Neural crest cell (in vitro differentiated cells): ENCODE measurements around the gene IFNLR1. TPM values are rescaled to one million over a fixed set of nuclear protein-coding genes. Genes with fewer than 3 reads are reported as not detected.

Experiments used
- DNase-seq: peaks from one replicate; pipeline ENCODE4 v3.0.0; 2021; ENCODE audit warnings: low read depth, mixed read lengths, low spot score
- H3K27ac Mint-ChIP-seq: one replicate; pipeline ENCODE4 v1.8.0; 2021; ENCODE audit warnings: mild to moderate bottlenecking, mixed read lengths; ENCODE audit not compliant: unreplicated experiment
- H3K27me3 Mint-ChIP-seq: 2 replicates; pipeline ENCODE4 v1.8.0; 2021; ENCODE audit warnings: low read depth, mild to moderate bottlenecking, mixed read lengths
- H3K36me3 Mint-ChIP-seq: 2 replicates; pipeline ENCODE4 v1.8.0; 2021; ENCODE audit warnings: low read depth, mild to moderate bottlenecking, mixed read lengths
- H3K4me1 Mint-ChIP-seq: 2 replicates; pipeline ENCODE4 v1.8.0; 2021; ENCODE audit warnings: mixed read lengths
- H3K4me3 Mint-ChIP-seq: one replicate; pipeline ENCODE4 v1.8.0; 2021; ENCODE audit warnings: mild to moderate bottlenecking, mixed read lengths
- H3K9me3 Mint-ChIP-seq: 2 replicates; pipeline ENCODE4 v1.8.0; 2021; ENCODE audit warnings: mixed read lengths
- total RNA-seq: library from RNA; stranded (reverse); gene quantifications from 2 replicates; pipeline ENCODE4 v1.2.1, GENCODE V29; 2021
- TF ChIP-seq, protein P1 (sequence below): fragments of 200-600 bp; sonication (generic); conservative IDR thresholded peaks from 2 replicates; pipeline ENCODE4 v1.5.0; 2021; ENCODE audit warnings: antibody characterized with exemption, mild to moderate bottlenecking

Gene IFNLR1
- total RNA-seq, 1 donor from 2014 or later: 0.21 TPM

DNA sequence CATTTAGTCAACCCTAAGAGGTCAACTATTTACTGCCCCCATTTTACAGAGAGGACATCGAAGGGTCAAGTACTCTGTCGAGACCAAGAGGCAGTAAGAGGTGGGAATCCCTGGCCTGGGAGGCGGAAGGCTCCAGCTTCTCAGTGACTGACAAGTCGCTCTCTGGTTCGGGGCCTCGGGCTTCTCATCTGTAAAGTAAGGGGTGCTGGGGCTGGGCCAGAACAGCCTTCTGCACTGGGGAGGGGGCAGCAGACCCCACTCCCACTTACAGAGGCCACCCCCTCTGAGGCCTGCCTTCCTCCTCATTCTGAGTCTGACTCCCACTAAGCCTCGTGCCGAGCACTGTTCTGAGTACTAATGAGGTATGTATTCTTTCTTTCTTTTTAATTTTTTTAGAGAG lies 17.0 kb upstream of the IFNLR1 start:
- Mint-ChIP-seq H3K27ac (no peak overlapping the region), H3K4me3 (no peak overlapping the region), H3K9me3 (no peaks in the 10 kb centered on the region), H3K36me3 (no peaks in the 10 kb centered on the region), H3K4me1 (peaks cover 15% of the 10 kb centered on the region), H3K27me3 (no peaks in the 10 kb centered on the region)
- no peak for DNase-seq
- TF ChIP-seq, protein P1, sequence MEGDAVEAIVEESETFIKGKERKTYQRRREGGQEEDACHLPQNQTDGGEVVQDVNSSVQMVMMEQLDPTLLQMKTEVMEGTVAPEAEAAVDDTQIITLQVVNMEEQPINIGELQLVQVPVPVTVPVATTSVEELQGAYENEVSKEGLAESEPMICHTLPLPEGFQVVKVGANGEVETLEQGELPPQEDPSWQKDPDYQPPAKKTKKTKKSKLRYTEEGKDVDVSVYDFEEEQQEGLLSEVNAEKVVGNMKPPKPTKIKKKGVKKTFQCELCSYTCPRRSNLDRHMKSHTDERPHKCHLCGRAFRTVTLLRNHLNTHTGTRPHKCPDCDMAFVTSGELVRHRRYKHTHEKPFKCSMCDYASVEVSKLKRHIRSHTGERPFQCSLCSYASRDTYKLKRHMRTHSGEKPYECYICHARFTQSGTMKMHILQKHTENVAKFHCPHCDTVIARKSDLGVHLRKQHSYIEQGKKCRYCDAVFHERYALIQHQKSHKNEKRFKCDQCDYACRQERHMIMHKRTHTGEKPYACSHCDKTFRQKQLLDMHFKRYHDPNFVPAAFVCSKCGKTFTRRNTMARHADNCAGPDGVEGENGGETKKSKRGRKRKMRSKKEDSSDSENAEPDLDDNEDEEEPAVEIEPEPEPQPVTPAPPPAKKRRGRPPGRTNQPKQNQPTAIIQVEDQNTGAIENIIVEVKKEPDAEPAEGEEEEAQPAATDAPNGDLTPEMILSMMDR: no peak

DNA sequence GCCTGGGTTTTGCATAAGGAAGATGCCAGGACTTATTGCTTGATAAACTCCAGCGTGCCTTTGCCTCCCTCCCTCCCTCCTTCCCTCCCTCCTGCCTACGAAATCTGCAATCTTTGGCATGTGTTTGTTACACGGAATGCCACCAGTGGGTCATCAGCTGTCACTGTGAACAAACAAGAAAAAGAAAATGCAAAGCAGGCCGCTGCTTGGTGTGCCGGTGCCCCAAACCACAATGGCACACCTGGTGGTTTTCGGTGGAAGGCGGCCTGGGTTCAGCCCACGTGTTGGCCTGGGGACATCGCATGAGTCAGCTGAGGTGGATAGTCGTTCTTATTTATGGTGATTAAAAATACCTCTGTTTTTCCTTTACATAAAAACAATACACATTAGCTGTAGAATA lies 16.3 kb upstream of the IFNLR1 start:
- TF ChIP-seq, protein P1: no peak
- H3K27me3 Mint-ChIP-seq: no peaks in the 10 kb centered on the region
- no peaks in the 10 kb centered on the region for H3K36me3 Mint-ChIP-seq
- no peak overlapping the region for H3K4me3 Mint-ChIP-seq
- no peaks in the 10 kb centered on the region for H3K9me3 Mint-ChIP-seq
- H3K4me1 Mint-ChIP-seq: peaks cover 15% of the 10 kb centered on the region
- H3K27ac Mint-ChIP-seq: no peak overlapping the region
- DNase-seq: no peak

DNA sequence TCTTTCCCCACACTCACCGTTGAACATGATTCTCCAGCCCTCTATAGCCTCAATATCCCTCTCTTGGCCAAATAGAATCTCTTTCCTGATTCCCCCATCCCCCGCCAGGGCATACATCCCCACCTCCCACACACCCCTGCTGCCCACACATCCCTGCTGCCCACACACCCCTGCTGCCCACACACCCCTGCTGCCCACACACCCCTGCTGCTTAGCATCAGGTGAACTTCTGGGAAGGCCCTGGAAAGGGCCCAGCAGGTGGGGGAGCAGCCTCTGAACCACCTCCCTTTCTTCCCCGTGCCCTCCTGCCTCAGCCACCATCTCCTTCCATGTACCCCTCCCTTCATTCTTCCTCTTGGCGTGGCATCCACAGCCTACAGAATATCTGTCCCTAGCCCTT lies 15.9 kb upstream of the IFNLR1 start:
- H3K4me3 Mint-ChIP-seq: no peak overlapping the region
- no peaks in the 10 kb centered on the region for H3K36me3 Mint-ChIP-seq
- H3K4me1 Mint-ChIP-seq: peaks cover 15% of the 10 kb centered on the region
- H3K27me3 Mint-ChIP-seq: peaks cover 2% of the 10 kb centered on the region
- H3K9me3 Mint-ChIP-seq: no peaks in the 10 kb centered on the region
- TF ChIP-seq, protein P1: no peak
- no peak overlapping the region for H3K27ac Mint-ChIP-seq
- DNase-seq: no peak

DNA sequence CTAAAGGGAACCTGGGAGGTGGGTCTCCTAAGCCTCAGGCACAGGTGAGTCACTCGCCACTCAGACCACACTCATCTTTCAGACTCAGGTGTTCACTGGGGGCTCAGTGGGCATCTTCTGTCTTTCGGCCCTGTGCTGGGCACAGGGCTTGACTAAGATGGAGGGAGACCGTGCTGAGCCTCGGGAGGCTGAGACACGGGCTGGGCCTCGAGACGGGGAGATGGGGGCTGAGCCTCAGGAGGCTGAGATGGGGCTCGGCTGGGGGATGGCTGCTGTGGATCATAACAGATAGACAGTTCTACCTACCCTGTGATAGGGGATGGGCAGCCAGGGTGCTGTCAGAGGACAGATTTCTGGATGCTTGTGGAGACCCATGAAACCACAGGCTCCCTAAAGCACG lies 15.5 kb upstream of the IFNLR1 start:
- TF ChIP-seq, protein P1: no peak
- Mint-ChIP-seq H3K9me3 (no peaks in the 10 kb centered on the region), H3K27ac (no peak overlapping the region), H3K4me1 (peaks cover 15% of the 10 kb centered on the region), H3K36me3 (no peaks in the 10 kb centered on the region), H3K4me3 (no peak overlapping the region), H3K27me3 (peaks cover 3% of the 10 kb centered on the region)
- no peak for DNase-seq

DNA sequence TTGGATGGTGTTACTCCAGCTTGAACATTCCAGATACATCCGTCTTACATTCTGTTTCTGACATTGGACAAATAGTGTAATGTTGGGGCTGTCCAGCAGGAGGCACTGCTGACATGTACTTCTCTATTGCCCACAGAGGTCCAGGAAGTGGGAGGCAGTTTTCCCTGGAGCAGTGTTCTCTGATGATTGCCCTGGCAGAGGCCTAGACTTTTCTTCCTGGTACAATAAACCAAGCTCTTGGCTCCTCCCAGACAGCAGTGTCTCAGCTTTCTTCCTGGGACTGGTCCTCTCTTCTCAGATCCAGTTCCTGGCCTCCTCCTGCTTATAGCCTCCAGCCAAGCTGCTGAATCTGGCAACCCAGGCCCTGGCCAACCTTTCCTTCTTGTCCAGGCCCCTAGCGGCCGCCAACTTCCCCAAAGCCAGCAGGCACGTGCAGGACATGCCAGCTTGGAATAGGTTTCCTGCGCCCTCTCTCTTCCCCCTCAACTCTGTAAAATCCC lies 14.9 kb upstream of the IFNLR1 start:
- TF ChIP-seq, protein P1: peak; percentile 90
- no peak overlapping the region for H3K4me3 Mint-ChIP-seq
- no peaks in the 10 kb centered on the region for H3K36me3 Mint-ChIP-seq
- no peaks in the 10 kb centered on the region for H3K9me3 Mint-ChIP-seq
- peaks cover 15% of the 10 kb centered on the region for H3K4me1 Mint-ChIP-seq
- peak; percentile 84 for DNase-seq
- H3K27me3 Mint-ChIP-seq: peaks cover 3% of the 10 kb centered on the region
- no peak overlapping the region for H3K27ac Mint-ChIP-seq
